A549 treated with AZD9567 at 1 μM for 4 hours (cell line): ENCODE results near the gene HTR1D. TPM values are rescaled to one million over a fixed set of nuclear protein-coding genes. Genes with fewer than 3 reads are reported as not detected.

Experiments used
- total RNA-seq: library from RNA; stranded (reverse); fragments of 200-300 nt; extraction: Qiagen RNA extraction; gene quantifications from 5 replicates; pipeline ENCODE4 v1.2.3, GENCODE V29; 2022; ENCODE audit not compliant: insufficient read depth

Gene HTR1D
- total RNA-seq = 10.4 to 11.9 TPM (median 11.5 TPM) in 5 replicates

GRCh38 chr1:23217421-23218115 is at the start of gene HTR1D:
Gene HTR1D, minus strand, starts transcription at chr1:23217502. Its CDS starts 23,283 bp downstream, at chr1:23194219.

DNA sequence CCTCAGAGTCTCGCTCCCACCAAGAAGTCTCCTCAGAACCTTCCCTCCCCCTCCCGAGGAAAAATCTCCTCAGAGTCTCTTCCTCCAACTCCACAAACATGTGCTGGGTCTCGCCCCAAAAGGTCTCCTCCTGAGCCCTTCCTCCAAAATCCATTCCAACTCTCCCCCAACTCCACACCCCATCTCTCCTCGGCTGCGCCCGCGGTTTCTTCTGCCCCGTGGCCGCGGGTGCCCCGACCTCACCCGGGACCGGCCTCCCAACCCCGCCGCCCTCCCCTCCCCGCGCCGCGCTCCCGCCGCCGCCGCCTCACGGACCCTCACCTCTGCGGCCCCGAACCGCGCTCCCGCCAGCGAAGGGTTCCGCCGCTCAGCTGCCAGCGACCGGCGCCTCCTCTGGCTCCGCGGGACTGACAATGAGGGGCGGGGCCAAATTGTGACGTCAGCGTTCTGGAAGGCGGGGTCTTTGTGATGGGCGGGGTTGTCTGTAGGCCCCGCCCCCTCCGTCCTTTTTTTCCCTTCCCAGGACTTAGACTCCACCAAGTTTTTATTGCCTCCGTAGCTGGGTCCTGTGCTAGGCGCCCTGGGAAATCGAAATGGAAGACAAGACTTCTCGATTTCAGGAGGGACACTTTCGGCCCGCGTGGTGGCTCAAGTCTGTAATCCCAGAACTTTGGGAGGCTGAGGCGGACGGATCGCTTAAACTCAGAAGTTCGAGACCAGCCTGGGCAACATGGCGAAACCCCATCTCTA is 48.7 kb downstream of the HTR1D start, which contains the start of gene LUZP1:
TSS of gene LUZP1 (minus strand) at position 412 of the 750 bp plus-strand sequence.

Other genes starting within 250 kb of the HTR1D start
- not detected in 5 replicates for gene LACTBL1, start 244.6 kb downstream of the HTR1D start, total RNA-seq
- gene TEX46, start 201.7 kb downstream of the HTR1D start, total RNA-seq = not detected in 5 replicates
- 78.4 to 101 TPM (median 82.1 TPM) in 5 replicates for gene KDM1A, start 198.0 kb downstream of the HTR1D start, total RNA-seq
- gene LUZP1, start 48.6 kb downstream of the HTR1D start, total RNA-seq = 19.5 to 22.5 TPM (median 21.1 TPM) in 5 replicates
- 144 to 213 TPM (median 156 TPM) in 5 replicates for gene HNRNPR, start 126.8 kb upstream of the HTR1D start, total RNA-seq
- gene ZNF436, start 152.3 kb upstream of the HTR1D start, total RNA-seq = 4.9 to 6.9 TPM (median 4.9 TPM) in 5 replicates
- 0.39 to 0.53 TPM (median 0.46 TPM) in 4 of 5 replicates, not detected in the other for gene TCEA3, start 207.2 kb upstream of the HTR1D start, total RNA-seq